NCI-H526 treated with DMSO at 0.1 percent for 48 hours (cell line): ENCODE results near the gene ETHE1.
A peak's percentile ranks its signal among the peaks of the same experiment; 100 is the strongest.

Experiments
- DNase-seq: peaks from one replicate; lab custom pipeline; 2025; lab: John Stamatoyannopoulos, UW

ETHE1 gene

DNA sequence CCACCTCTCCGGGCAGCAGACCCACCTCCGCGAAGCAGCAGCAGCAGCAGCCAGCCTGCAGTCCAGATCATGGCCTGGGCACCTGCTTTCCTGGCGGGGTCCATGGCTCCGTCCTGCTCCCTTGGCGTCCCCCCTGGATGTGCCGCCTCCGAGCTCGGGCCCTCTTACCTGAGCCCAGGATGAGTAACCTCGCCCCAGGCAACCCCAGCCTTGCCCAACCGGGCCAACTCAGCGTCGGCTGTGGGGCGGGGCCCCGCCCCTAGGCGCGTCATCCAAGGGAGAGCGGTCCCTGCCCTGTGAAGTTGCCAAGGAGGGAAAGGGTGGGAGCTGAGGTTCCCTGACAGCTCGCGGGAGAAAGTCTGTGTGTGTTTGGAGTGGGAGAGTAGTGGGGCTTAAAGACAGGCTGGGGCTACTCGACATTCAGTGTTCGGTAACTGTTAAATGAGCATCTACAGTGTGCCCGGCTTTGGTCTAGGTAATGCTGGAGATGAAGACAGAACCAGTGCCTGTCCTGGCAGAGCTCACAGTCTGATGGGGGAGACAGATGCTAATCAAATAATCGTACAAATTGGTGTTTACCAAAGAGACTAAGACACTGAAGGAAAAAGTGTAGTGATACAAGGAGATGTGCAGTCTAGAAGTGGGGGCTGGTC, 61.4 kb downstream of the ETHE1 start, which contains the start of gene LYPD3:
TSS of gene LYPD3 (minus strand) at position 141 of the 653 bp plus-strand sequence. CDS start at position 104, 37 bp downstream.
- DNase-seq = no peak

GRCh38 chr19:43464134-43464775, 62.7 kb downstream of the ETHE1 start:
- no peak for DNase-seq

- peak; percentile 94 for DNase-seq
Observed at GRCh38 chr19:43463381-43464133, 63.4 kb downstream of the ETHE1 start.

- DNase-seq = no peak
Observed at GRCh38 chr19:43462785-43463380, 64.1 kb downstream of the ETHE1 start.

DNA sequence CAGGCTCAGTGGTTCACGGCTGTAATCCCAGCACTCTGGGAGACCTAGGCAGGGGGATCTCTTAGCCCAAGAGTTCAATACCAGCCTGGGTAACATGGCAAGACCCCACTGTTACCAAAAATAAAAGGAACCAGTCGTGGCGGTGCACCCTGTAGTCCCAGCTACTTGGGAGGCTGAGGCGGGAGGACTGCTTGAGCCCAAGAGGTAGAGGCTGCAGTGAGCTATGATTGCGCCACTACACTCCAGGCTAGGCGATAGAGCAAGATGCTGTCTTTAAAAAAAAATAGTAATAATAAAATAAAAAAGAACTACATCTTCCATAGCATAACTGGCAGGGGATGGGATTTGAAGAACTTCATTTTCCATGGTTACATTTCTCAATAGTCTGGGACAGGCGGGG, 64.6 kb downstream of the ETHE1 start:
- DNase-seq = no peak

- no peak for DNase-seq
Observed at GRCh38 chr19:43461303-43461702, 65.7 kb downstream of the ETHE1 start.

- DNase-seq = no peak
Observed at GRCh38 chr19:43460362-43461016, 66.5 kb downstream of the ETHE1 start.

- no peak for DNase-seq
Observed at GRCh38 chr19:43457809-43458208, 69.2 kb downstream of the ETHE1 start.
